CD4-positive, alpha-beta T cell treated with Interleukin-2 at 100 ng/mL for 4 hours (primary cell): Measurements from ENCODE around the gene MSLN.
A peak's percentile ranks its signal among the peaks of the same experiment; 100 is the strongest.
"Not testable (repeated sequence)": the region's sequence is repeated elsewhere in the genome, so short reads cannot be mapped to it uniquely, and the experiment has no call there.

ENCODE experiments used
- DNase-seq: peaks from one replicate; pipeline ENCODE4 v3.0.0-alpha.2; 2020; ENCODE audit warnings: low spot score

Gene MSLN

DNA sequence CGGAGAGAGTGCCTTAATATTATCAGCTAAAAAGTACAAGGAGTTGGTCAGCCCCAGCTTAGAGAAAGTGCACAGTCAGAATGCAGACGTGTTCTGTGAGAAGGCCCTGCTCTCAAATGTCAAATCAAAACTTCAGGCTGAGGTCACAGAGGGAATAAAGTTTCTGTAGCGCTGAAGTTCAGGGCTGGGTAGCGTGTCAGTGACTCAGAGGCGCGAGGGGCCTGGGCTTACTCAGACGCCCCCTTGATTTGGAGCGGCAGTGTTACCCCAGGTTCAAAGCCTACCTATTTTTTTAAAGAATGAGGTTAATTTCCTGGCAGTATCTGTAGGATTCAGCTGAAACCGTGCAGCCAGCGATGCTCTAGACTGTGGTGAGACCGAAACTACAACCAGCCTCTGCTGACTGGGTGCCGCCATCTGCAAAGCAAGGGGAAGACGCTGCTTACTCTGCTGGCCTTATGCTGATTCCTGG, 24.5 kb upstream of the MSLN start:
- no peak for DNase-seq

DNA sequence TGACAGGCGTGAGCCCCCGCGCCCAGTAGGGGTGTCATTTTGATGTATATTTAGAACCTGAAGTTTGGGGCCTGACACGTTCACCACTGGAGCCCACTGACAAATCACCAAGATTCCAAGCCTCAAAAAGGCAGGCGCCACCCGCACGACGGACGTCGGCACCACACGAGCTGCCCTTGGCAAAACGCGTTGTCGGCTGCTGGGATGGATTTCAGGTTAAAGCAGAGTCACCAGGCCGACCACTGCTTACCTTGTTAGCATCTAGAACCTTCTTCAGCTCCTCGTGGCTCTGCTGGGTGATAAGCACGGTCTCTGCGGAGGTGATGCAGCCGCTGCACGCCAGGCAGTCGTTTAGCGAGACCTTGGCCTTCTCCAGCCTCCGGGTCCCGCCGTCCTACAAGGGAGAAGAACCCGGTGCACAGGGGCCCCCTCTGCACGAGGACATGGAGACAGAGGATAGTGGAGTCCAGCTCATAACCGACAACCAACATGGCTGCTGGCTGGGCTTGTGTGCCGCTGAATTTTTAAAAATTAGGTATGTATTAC, 23.5 kb upstream of the MSLN start:
- no peak for DNase-seq

DNA sequence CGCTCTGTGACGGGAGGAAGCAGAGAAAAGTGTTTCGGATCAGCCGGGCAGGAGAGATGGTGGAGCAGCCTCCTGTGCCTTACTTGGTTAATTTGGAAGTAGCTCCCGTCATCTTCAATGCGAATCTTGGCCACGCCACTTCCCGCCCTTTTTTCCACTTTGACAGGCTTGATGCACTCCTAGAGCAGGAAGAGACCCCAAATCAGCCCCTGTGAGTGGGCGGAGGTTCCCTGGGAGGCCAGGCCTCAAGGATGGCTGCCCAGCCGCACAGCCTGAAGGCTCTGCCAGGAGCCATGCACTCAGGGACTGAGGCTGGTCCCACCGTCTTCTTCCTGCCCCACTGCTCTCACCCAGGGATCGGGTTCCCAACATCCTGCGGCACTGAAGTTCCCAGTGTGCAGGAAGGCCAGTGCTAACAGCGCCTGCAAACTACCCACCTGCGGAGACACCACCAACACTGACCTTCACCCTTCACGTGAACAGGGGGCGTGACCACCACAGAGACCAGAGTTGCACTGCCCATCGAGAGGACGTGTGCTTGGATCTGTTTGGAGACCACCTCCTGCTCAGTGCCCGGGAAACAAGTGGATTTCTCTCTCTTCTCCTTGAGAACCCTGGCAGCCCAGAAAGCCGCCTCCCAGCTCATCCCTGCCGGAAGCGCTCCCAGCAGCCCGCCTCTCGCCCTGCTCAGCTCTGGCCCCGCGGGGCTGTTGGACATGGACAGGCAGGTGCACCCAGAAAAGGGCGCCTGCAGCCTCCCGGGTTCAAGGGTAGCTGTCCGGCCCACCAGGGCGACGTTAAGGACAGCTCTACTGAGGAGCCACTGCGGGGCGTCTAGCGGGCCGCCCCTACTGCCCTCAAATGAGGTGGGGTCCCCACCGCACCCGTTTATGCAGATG, 20.7 kb upstream of the MSLN start:
- no peak for DNase-seq

- DNase-seq, result no peak
Observed at GRCh38 chr16:740459-740763, 20.1 kb upstream of the MSLN start.

DNA sequence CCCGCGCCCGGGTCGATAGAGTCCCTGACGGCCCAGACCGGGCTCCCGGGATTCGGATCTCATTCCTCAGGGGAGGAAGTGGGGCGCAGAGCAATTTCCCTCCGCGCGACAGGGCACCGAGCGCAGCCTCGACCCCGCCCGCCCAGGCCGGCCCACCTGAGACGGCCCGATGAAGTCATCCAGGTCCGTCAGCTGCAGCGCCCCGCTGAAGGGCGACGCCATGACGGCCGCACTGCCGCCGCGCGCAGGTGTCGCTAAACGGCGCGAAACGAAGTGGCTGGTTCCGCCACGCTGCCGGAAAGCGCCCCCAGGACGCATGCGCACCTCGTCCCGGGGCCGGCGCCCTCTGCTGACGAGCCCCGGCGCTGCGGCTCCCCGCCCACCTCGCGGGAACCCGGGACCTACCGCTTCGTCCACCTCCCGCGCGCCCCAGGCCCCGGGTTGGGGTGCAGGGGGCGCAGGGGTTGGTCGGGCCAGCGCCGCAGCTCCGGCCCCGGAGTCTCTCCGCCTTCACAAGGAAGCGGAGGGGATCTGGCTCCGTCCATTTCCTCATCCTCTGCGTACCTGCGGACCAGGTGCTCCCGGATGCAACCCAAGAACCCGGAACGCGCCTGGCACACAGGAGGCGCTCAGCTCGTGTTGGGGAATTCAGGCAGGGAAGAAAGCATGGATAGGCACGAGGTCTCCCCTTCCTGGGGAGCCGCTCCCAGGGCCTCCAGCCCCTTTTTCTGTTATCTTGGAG, 19.6 kb upstream of the MSLN start, which contains the start of gene CIAO3:
CIAO3 (minus strand) TSS at position 234 of the 742 bp plus-strand sequence; CDS start at position 222, 12 bp downstream.
- peak; percentile 92 for DNase-seq

GRCh38 chr16:741986-742629, 18.4 kb upstream of the MSLN start:
- DNase-seq, result no peak

DNA sequence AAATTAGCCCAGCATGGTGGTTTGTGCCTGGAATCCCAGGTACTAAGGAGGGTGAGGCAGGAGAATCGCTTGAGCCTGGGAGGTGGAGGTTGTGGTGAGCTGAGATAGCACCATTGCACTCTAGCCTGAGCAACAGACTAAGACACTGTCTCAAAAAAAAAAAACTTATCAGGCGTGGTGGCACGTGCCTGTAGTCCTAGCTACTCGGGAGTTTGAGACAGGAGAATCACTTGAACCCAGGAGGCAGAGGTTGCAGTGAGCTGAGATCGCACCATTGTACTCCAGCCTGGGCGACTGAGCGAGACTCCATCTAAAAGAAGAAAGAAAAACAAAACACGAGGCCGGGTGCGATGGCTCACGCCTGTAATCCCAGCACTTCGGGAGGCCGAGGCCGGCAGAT, 17.6 kb upstream of the MSLN start:
- not testable (repeated sequence) for DNase-seq

DNA sequence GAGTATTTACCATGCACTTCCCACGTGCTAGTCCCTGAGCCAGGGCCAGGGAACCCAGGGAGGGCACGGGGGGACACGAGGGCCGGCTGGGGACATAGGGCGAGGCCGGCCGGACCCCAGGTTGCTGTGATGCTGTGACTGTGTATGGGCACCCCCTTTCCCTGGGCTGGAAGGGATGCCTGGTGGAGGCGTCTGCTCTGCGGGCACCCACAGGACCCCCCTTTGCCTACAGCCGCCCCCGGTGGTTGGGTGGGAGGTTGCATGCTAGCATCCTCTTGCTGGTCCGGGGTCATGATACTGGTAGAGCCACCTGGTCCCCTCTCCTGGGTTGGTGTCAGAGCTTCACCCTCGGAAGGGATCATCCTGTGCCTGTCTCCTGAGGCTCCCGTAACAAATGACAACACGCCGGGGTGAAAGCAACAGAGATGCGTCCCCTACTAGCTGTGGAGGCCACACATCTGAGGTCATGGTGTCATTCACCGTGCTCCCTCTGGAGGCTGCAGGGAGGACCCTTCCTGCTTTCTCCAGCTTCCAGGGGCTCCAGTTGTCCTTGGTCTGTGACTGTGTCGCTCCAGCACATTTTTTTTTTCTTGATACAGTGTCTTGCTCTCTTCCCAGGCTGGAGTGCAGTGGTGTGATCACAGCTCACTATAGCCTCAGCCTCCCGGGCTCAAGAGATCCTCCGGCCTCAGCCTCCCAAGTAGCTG, 16.6 kb upstream of the MSLN start:
- DNase-seq, result no peak

- no peak for DNase-seq
Observed at GRCh38 chr16:745739-746138, 14.8 kb upstream of the MSLN start.

DNA sequence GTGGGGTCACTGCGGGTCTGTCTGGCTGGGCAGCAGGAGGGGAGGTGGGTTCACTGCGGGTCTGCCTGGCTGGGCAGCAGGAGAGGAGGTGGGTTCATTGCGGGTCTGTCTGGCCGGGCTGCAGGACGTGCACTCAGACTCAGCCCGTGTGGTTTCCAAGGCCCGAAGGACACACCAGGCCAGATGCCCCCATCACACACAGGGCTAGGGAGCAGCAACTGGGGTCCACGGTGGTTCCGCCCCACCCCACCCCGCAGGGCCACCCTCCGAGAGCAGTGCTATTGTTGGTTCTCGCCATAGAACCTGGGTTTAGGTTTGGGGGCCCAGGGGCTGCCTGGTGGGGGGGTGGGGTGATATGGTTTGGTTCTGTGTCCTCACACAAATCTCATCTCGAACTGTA, 13.9 kb upstream of the MSLN start:
- no peak for DNase-seq

DNA sequence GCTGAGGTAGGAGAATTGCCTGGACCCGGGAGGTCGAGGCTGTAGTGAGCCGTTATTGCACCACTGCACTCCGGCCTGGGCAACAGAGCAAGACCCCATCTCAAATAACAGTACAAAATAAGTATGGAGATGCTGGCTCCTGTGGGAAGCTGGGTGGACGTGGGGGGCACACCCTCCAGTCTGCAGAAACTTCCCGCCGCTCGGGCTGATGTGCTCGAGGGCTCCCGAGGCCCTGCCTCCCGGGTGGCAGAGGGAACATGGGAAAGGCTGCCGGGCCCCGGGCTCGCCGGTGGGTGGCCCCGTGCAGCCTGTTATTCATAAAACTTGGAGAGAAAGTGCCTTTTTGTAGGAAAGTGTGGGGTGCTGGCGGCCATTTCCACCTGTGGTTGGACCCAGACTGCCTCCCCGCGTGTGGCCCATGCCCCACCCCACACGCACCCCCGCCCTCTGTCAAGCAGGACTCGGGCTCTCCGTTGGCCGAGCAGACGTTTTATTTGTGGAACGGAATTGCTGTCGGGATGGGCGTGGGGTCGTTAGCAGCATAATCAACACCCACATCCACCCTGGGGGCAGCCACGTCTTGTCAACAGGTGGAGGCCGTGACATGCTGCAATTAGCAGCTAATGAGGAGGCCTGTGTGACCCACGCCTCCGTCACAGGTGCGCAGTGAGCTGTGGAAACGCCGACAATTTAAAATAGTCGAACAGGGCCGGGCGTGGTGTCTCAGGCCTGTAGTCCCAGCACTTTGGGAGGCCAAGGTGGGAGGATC, 12.4 kb upstream of the MSLN start:
- no peak for DNase-seq

GRCh38 chr16:749010-749409, 11.5 kb upstream of the MSLN start:
- no peak for DNase-seq

DNA sequence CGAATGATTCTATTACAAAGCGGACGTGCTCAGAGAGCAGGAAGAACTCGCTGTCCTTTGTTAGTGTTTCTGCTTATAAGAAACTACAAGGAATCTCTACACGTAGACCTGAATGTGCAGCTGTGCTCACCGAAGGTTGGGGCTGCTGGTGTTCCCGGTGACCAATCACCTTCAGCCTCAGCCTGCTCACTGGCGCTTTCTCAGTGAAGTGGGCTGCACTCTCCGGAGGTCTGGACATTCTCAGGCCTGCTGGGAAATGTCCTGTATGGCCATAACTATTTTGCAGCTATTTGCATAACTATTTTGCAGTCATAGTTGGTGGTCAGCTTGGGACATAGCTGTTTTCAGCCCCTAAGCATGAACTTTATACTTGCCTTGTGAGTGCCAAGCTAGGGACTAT, 10.0 kb upstream of the MSLN start:
- DNase-seq, result no peak

DNA sequence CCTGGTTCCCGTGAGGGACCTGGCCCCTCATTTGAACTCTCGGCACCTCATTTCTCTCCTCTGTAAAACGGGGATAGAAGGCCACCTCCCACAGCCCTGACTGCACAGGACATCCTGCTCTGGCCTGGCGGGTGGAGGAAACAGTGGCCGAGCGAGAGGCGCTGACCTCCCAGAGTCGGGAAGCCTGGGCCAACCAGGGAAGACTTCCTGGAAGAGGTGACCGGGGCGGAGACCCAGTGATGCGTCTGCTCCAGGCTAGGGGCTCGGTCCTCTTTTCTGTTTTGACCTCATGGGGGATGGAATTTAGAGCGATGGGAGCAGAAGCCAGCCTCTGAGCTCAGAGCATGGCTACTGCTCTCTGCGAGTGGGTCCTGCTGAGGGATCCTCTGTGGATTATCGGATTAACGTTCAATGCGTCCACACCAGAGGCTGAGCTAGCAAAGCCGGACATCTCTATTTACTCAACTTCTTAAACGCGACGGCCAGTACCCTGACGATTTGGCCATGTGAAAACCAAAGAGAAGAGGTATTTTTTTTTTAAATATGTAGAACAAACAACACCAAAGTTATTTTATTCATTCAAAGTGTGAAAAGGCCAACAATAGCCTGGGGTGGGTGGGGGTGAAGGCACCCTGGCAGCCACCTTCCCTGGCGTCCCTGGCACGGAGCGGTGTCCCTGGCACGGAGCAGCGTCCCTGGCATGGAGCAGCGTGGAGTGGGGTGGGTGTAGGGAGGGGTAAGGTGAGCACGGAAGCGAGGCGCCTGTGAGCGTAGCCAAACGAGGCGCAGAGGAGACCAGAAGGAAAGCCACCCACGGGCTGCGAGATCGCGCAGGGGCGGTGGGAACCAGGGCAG, 9.2 kb upstream of the MSLN start:
- no peak for DNase-seq

DNA sequence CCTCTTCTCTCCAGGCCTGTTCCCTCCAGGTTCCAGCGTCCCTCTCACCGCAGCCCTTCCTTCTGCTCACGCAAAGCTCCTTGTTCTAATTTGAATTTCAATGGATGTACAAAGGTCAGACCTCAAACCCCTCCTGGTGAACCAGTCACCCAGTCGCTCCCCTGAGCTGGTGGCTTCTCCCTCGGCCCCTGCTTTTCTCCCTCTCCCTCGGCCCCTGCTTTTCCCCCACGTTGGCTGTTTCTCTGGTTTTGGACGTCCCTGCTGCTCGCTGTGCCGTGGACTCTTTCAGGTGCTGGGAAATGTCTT, 8.6 kb upstream of the MSLN start:
- no peak for DNase-seq

GRCh38 chr16:754121-754607, 6.4 kb upstream of the MSLN start:
- not testable (repeated sequence) for DNase-seq

- DNase-seq, result no peak
Observed at GRCh38 chr16:754656-755055, 5.9 kb upstream of the MSLN start.

GRCh38 chr16:756428-756827, 4.1 kb upstream of the MSLN start:
- no peak for DNase-seq

GRCh38 chr16:759110-759910, 1.2 kb upstream of the MSLN start:
- DNase-seq, result no peak
